ENCODE results near the gene ST3GAL5. TPM values are rescaled to one million over a fixed set of nuclear protein-coding genes. Genes with fewer than 3 reads are reported as not detected.

Gene ST3GAL5
- 4.4 and 9.2 TPM in 2 replicates for total RNA-seq

DNA sequence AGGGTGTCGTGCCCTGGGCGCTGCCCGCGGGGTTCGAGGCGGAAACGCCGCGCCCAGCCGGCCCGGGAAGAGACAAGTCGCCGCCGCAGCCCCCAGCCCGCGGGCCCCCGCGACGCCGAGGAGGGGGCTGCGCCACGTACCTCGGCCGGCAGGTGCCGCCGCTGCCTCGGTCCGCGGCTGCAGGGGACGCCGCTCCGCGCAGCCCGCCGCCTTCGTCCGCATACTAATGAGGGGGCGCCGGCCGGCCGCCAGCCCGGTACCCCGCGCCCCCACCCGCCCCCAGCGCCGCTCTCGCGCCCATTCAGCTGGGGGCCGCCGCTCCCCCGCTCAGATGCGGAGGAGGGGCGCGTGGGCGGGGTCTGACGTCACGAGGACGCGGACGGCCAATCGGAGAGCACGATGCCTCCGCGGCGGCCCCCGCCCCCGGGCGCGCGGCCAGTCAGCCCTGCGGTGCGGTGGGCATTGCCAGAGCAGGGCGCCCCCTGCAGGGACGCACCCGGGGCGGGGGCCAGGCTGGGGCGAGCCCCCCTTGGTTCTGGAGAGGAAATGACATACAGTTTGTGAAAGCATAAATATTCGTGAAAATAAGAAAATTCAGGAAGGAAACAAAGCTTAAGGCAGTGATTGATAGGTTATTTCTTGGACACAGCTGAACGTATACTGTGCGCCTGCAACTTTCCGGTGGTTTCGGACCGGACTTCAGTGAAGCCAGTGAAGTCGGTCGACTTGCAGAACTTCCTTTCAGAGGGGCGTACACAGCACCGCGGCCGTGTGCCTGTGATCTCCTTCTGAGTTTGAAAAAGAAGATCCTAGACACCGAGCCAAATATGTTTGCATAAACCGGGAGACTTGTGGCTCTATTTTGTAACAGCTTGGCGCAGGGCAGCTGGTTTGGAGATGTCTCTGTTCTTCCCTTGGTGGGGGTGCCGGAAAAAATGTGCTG, at the start of gene ST3GAL5:
TSS of gene ST3GAL5 (minus strand) at position 307 of the 943 bp plus-strand sequence. CDS start at position 222, 85 bp downstream.

Other genes with a start within 250 kb of the ST3GAL5 start
- gene SFTPB, start 220.8 kb downstream of the ST3GAL5 start, total RNA-seq: not detected in 2 replicates
- gene GNLY, start 194.6 kb downstream of the ST3GAL5 start, total RNA-seq: not detected in 2 replicates
- 25.1 and 31.7 TPM in 2 replicates for gene ATOH8, start 135.0 kb downstream of the ST3GAL5 start, total RNA-seq
- 6.6 and 30.4 TPM in 2 replicates for gene POLR1A, start 216.9 kb upstream of the ST3GAL5 start, total RNA-seq
- gene PTCD3, start 217.2 kb upstream of the ST3GAL5 start, total RNA-seq: 46.0 and 105 TPM in 2 replicates